GM12878 (cell line): ENCODE measurements around the gene SMAD5. TPM values are rescaled to one million over a fixed set of nuclear protein-coding genes. Genes with fewer than 3 reads are reported as not detected.

Experiments used
- ATAC-seq: fragments of 200-7000 bp; cut with Tn5 transposase; 3 replicates; pipeline ENCODE4 v1.9.1; 2020; ENCODE audit warnings: mild to moderate bottlenecking, moderate library complexity
- BruUV-seq: library from RNA; stranded (reverse); fragments of 400-500 nt; replicated peaks from 2 replicates; lab custom pipeline; 2021; lab: Mats Ljungman, UMichigan
- CTCF ChIA-PET: fragments of 300-600 bp; sonication (Branson Sonifier 250); formaldehyde crosslinking; extraction: SDS; loops from one replicate; lab custom pipeline; 2021; ENCODE audit warnings: inconsistent platforms; lab: Yijun Ruan, JAX
- POLR2A ChIA-PET: fragments of 350-600 bp; formaldehyde crosslinking; extraction: SDS; loops from one replicate; lab custom pipeline; 2021; ENCODE audit warnings: inconsistent platforms; lab: Charles Lee
- RAD21 ChIA-PET: fragments of 300-600 bp; sonication (Branson Sonifier 250); formaldehyde crosslinking; loops from one replicate; lab custom pipeline; 2023; ENCODE audit warnings: antibody characterized with exemption; ENCODE audit not compliant: unreplicated experiment; lab: Charles Lee
- SMC1A ChIA-PET: fragments of 300-600 bp; sonication (Branson Sonifier 250); formaldehyde crosslinking; loops from one replicate; lab custom pipeline; 2023; ENCODE audit not compliant: unreplicated experiment, uncharacterized antibody; lab: Charles Lee
- DNase-seq: peaks from one replicate; pipeline ENCODE4 v3.0.0-alpha.2; 2011; ENCODE audit warnings: low read depth, low spot score
- FAIRE-seq: peaks from 3 replicates; lab custom pipeline; 2011; peaks lifted over from hg19 to GRCh38; lab: Jason Lieb, UNC
- H2AFZ ChIP-seq: 2 replicates; pipeline ENCODE4 v1.6.0; 2011; ENCODE audit warnings: low read depth, low read length, control low read depth; ENCODE audit not compliant: control insufficient read depth
- H3K27ac ChIP-seq: 2 replicates; pipeline ENCODE4 v1.5.1; 2011; ENCODE audit warnings: control low read depth; ENCODE audit not compliant: control insufficient read depth, insufficient read depth
- H3K27me3 ChIP-seq, 2 experiments: replicated peaks in 1 of 2; 2 replicates each; pipeline versions ENCODE4 v1.6.0 to v1.6.1; 2011; ENCODE audit warnings: low read length in 1 of 2; ENCODE audit not compliant: control insufficient read depth in 2 of 2, insufficient read depth in 2 of 2
- H3K36me3 ChIP-seq, 2 experiments: 2 replicates each; pipeline ENCODE4 v1.5.1; 2011; ENCODE audit warnings: low read length in 1 of 2; ENCODE audit not compliant: control insufficient read depth in 2 of 2, insufficient read depth in 2 of 2
- H3K4me1 ChIP-seq: 2 replicates; pipeline ENCODE4 v1.6.1; 2011; ENCODE audit warnings: mild to moderate bottlenecking, low read length, moderate library complexity, mixed read lengths; ENCODE audit not compliant: control insufficient read depth, insufficient read depth
- H3K4me2 ChIP-seq: 2 replicates; pipeline ENCODE4 v1.6.0; 2011; ENCODE audit warnings: control low read depth; ENCODE audit not compliant: control insufficient read depth, insufficient read depth
- H3K4me3 ChIP-seq: fragments of 200-600 bp; sonication (generic); 2 replicates; pipeline ENCODE4 v1.5.1; 2016
- H3K79me2 ChIP-seq: 2 replicates; pipeline ENCODE4 v1.6.0; 2011; ENCODE audit warnings: low read length; ENCODE audit not compliant: control insufficient read depth, insufficient read depth
- H3K9ac ChIP-seq: 2 replicates; pipeline ENCODE4 v1.8.0; 2011; ENCODE audit warnings: low read length, control low read depth, mixed read lengths; ENCODE audit not compliant: control insufficient read depth, insufficient read depth
- H3K9me3 ChIP-seq: replicated peaks from 3 replicates; pipeline ENCODE4 v1.5.1; 2011; ENCODE audit warnings: mild to moderate bottlenecking, low read length; ENCODE audit not compliant: control insufficient read depth, insufficient read depth
- H4K20me1 ChIP-seq: 2 replicates; pipeline ENCODE4 v1.6.0; 2011; ENCODE audit not compliant: control insufficient read depth, insufficient read depth
- MEF2B ChIP-seq: fragments of 450-650 bp; IDR thresholded peaks from 2 replicates; pipeline ENCODE4 v1.6.1; 2018; ENCODE audit warnings: mild to moderate bottlenecking, moderate library complexity; ENCODE audit not compliant: partially characterized antibody, poor library complexity, severe bottlenecking
- POLR2A ChIP-seq: IDR thresholded peaks from 2 replicates; pipeline ENCODE4 v1.6.1; 2011; ENCODE audit warnings: low read depth, mild to moderate bottlenecking, low read length
- WGBS: methylation state at CpG from one replicate; pipeline ENCODE4 v1.1.6; 2016; ENCODE audit warnings: low lambda C conversion rate; ENCODE audit not compliant: insufficient replicate concordance, insufficient coverage; ENCODE audit errors: missing lambda C conversion rate; 5-methylcytosine and 5-hydroxymethylcytosine counted together
- in situ Hi-C: fragments of 300-500 bp; cut with MboI; formaldehyde crosslinking; loops from 9 replicates; pipeline ENCODE4 v1.14.3; 2018; ENCODE audit warnings: mixed read lengths
- intact Hi-C: fragments of 100-400 bp; cut with micrococcal nuclease; formaldehyde crosslinking; loops from one replicate; pipeline ENCODE4 v1.14.2; 2022; ENCODE audit not compliant: unreplicated experiment
- polyA plus RNA-seq, 11 experiments: library from polyadenylated mRNA; depleted of rRNA in 4 of 11; unstranded in 6 of 11; stranded (reverse) in 5 of 11; fragments of >200 nt; fragmentation: Nextera tagmentation in 4 of 11; fragmentation: Illumina TruSeq in 1 of 11; extraction: Ambion mirVana in 4 of 11; extraction: Trizol in 1 of 11; gene quantifications; 1 replicate in 1 of 11; 2 replicates in 10 of 11; pipeline versions ENCODE4 v1.2.1 to v1.2.3, GENCODE V29; 2011 to 2016; ENCODE audit warnings: inconsistent platforms in 2 of 11, missing spikeins in 2 of 11, low read depth in 1 of 11
- total RNA-seq, 4 experiments: library from RNA; depleted of rRNA in 3 of 4; stranded (reverse); fragments of >200 nt in 3 of 4; fragmentation: Illumina TruSeq in 1 of 4; extraction: Trizol in 1 of 4; gene quantifications; 2 replicates each; pipeline versions ENCODE4 v1.2.1 to v1.2.3, GENCODE V29; 2013 to 2021
- TF ChIP-seq, protein P1 (sequence below): fragments of 450-650 bp; conservative IDR thresholded peaks from 2 replicates; pipeline ENCODE4 v1.6.1; 2017; ENCODE audit warnings: mild to moderate bottlenecking, moderate library complexity
- TF ChIP-seq, protein P2 (sequence below): fragments of 450-650 bp; IDR thresholded peaks from 2 replicates; pipeline ENCODE4 v1.6.1; 2017; ENCODE audit warnings: borderline replicate concordance
- TF ChIP-seq, protein P3 (sequence below): fragments of 450-650 bp; formaldehyde crosslinking; IDR thresholded peaks from 2 replicates; pipeline ENCODE4 v1.4.0; 2022; ENCODE audit warnings: mild to moderate bottlenecking, moderate library complexity
- TF ChIP-seq, protein P4 (sequence below): fragments of 450-650 bp; IDR thresholded peaks from 2 replicates; pipeline ENCODE4 v1.6.1; 2017; ENCODE audit warnings: mild to moderate bottlenecking, low read depth, inconsistent platforms; ENCODE audit not compliant: poor library complexity, severe bottlenecking

Gene SMAD5
- total and polyA plus RNA-seq, 10 of the 15 experiments (the other 5 are each of a cell fraction or from before 2014, with no cell fraction given) = 3.6 to 40.6 (median 11.7) TPM

DNA sequence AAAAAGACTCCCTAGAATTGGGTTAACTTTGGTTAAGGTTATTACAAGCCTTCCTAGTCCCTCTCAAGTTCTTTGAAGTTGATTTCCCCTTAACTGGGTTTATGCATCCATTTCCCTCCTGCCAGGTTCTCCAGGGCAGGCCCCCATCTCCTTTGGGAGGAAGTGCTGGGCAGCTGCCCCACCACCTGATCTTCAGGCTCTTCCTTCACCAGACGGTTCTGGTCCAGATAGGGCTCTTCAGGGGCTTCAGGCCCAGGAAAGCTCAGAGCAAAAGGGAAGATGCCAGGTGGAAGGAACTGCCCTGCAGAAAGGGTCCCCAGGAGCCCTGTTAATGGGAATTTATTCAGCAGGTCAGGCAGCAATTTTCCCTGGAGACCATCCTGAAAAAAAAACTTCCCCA lies 58.3 kb downstream of the SMAD5 start (continued):
- TF ChIP-seq, protein P1, sequence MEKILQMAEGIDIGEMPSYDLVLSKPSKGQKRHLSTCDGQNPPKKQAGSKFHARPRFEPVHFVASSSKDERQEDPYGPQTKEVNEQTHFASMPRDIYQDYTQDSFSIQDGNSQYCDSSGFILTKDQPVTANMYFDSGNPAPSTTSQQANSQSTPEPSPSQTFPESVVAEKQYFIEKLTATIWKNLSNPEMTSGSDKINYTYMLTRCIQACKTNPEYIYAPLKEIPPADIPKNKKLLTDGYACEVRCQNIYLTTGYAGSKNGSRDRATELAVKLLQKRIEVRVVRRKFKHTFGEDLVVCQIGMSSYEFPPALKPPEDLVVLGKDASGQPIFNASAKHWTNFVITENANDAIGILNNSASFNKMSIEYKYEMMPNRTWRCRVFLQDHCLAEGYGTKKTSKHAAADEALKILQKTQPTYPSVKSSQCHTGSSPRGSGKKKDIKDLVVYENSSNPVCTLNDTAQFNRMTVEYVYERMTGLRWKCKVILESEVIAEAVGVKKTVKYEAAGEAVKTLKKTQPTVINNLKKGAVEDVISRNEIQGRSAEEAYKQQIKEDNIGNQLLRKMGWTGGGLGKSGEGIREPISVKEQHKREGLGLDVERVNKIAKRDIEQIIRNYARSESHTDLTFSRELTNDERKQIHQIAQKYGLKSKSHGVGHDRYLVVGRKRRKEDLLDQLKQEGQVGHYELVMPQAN = no peak
- TF ChIP-seq, protein P2, sequence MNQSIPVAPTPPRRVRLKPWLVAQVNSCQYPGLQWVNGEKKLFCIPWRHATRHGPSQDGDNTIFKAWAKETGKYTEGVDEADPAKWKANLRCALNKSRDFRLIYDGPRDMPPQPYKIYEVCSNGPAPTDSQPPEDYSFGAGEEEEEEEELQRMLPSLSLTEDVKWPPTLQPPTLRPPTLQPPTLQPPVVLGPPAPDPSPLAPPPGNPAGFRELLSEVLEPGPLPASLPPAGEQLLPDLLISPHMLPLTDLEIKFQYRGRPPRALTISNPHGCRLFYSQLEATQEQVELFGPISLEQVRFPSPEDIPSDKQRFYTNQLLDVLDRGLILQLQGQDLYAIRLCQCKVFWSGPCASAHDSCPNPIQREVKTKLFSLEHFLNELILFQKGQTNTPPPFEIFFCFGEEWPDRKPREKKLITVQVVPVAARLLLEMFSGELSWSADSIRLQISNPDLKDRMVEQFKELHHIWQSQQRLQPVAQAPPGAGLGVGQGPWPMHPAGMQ = no peak
- TF ChIP-seq POLR2A (no peak), MEF2B (no peak)

DNA sequence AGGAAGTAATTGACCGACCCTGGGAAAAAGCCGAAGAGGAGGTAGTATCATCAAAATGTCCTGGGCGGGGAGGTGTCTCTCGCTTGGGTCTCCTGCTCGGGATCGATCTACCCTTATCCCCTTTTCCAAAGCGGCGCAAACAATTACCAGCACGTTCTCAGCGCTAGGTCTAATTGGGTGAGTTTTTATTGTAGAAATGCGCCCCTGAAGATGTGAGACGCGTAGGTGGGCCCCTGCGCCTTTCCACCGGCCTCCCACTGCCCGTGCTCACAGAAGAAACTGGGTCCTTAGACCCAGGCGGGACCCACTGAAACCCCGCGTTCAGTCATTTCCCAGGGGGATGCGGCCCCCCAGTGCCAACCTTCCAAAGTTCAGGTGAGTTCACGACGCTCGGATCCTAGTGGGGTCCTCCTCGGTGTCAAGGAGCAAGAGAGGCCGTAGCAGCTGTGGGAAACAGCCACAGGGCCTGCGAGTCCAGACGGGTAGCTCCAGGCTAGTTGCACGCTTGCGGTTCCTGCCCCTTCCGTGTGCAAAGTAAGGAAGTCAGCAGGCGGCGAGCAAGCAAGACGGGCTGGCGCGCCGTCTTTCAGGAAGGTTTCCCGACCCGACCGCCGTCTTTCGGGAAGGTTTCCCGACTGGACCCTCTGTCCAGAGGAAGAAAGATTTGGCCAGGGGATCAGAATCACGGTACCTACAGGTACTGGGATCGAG lies 58.8 kb downstream of the SMAD5 start:
- H3K9me3 ChIP-seq = no peaks in the 10 kb centered on the region
- ChIA-PET POLR2A (no interaction called here), RAD21 (no interaction called here), CTCF (interaction anchor here (1.1 kb wide), 1 partner anchor 291 kb away, joined by 3 read pairs; no protein-coding TSS in a partner anchor), SMC1A (no interaction called here)
- no peak overlapping the region for H3K27ac ChIP-seq
- BruUV-seq = no TSS peak
- WGBS = 55% methylated on average over 40 of the region's 44 CpGs
- no peaks in the 10 kb centered on the region for H3K79me2 ChIP-seq
- peaks cover 0 to 7% of the 10 kb centered on the region in 2 experiments; a peak in 3 of 4 replicates for H3K27me3 ChIP-seq
- H3K9ac ChIP-seq = no peak overlapping the region
- no peak overlapping the region for H2AFZ ChIP-seq
- no peak overlapping the region for H3K4me2 ChIP-seq
- FAIRE-seq (no peak), ATAC-seq (no peak), DNase-seq (no peak)
- H3K4me1 ChIP-seq = no peaks in the 10 kb centered on the region
- in situ Hi-C loops = no loop called here
- H3K36me3 ChIP-seq = no peaks in the 10 kb centered on the region
- intact Hi-C loops = no loop called here
- H3K4me3 ChIP-seq = no peak overlapping the region
- TF ChIP-seq, protein P3, sequence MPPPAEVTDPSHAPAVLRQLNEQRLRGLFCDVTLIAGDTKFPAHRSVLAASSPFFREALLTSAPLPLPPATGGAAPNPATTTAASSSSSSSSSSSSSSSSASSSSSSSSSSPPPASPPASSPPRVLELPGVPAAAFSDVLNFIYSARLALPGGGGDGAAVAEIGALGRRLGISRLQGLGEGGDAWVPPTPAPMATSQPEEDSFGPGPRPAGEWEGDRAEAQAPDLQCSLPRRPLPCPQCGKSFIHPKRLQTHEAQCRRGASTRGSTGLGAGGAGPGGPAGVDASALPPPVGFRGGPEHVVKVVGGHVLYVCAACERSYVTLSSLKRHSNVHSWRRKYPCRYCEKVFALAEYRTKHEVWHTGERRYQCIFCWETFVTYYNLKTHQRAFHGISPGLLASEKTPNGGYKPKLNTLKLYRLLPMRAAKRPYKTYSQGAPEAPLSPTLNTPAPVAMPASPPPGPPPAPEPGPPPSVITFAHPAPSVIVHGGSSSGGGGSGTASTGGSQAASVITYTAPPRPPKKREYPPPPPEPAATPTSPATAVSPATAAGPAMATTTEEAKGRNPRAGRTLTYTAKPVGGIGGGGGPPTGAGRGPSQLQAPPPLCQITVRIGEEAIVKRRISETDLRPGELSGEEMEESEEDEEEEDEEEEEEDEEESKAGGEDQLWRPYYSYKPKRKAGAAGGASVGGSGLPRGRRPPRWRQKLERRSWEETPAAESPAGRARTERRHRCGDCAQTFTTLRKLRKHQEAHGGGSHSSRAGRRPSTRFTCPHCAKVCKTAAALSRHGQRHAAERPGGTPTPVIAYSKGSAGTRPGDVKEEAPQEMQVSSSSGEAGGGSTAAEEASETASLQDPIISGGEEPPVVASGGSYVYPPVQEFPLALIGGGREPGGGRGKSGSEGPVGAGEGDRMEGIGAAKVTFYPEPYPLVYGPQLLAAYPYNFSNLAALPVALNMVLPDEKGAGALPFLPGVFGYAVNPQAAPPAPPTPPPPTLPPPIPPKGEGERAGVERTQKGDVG (CRISPR knock-in tag) = no peak
- TF ChIP-seq, protein P2 = no peak
- TF ChIP-seq, protein P4, sequence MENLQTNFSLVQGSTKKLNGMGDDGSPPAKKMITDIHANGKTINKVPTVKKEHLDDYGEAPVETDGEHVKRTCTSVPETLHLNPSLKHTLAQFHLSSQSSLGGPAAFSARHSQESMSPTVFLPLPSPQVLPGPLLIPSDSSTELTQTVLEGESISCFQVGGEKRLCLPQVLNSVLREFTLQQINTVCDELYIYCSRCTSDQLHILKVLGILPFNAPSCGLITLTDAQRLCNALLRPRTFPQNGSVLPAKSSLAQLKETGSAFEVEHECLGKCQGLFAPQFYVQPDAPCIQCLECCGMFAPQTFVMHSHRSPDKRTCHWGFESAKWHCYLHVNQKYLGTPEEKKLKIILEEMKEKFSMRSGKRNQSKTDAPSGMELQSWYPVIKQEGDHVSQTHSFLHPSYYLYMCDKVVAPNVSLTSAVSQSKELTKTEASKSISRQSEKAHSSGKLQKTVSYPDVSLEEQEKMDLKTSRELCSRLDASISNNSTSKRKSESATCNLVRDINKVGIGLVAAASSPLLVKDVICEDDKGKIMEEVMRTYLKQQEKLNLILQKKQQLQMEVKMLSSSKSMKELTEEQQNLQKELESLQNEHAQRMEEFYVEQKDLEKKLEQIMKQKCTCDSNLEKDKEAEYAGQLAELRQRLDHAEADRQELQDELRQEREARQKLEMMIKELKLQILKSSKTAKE = no peak
- no peaks in the 10 kb centered on the region for H4K20me1 ChIP-seq
